ENCODE measurements around the gene KBTBD7.

Gene KBTBD7

GRCh38 chr13:41188584-41188983 lies 5.8 kb downstream of the KBTBD7 start:
- no peaks in the 10 kb centered on the region for H3K4me1 ChIP-seq (ENCODE audit: control insufficient read depth, insufficient read depth, low read length)
- CTCF ChIA-PET, result no interaction called here
- POLR2A ChIA-PET, result no interaction called here
- peaks cover 0 to 9% of the 10 kb centered on the region in 2 experiments; a peak in 1 of 3 replicates for H3K36me3 ChIP-seq (ENCODE audit: control insufficient read depth in 2 of 2, insufficient read depth in 1 of 2, low read length in 2 of 2)
- no peak overlapping the region for H3K27ac ChIP-seq (ENCODE audit: extremely low read depth, low read depth, low read length)
- no peaks in the 10 kb centered on the region for H3K9me3 ChIP-seq (ENCODE audit: control insufficient read depth, insufficient read depth, low read depth, low read length)
- TF ChIP-seq ZNF792 (tag by site-specific recombination; IDR thresholded peaks at IDR 0.05) (no peak), ZBTB7A (tag by site-specific recombination; IDR thresholded peaks at IDR 0.05; ENCODE audit: low read depth) (no peak), ZNF391 (tag by site-specific recombination; IDR thresholded peaks at IDR 0.05; ENCODE audit: borderline replicate concordance, low read depth) (no peak), PRDM2 (tag by site-specific recombination; IDR thresholded peaks at IDR 0.05; ENCODE audit: borderline replicate concordance) (no peak), ZNF140 (tag by site-specific recombination; IDR thresholded peaks at IDR 0.05) (no peak), ZNF433 (tag by site-specific recombination; IDR thresholded peaks at IDR 0.05; ENCODE audit: low read depth) (no peak), KLF9 (tag by site-specific recombination; IDR thresholded peaks at IDR 0.05; ENCODE audit: low read depth) (no peak), CTCF (tag by site-specific recombination; IDR thresholded peaks at IDR 0.05) (no peak), ZNF837 (tag by site-specific recombination; IDR thresholded peaks at IDR 0.05) (no peak), ATF2 (tag by site-specific recombination; IDR thresholded peaks at IDR 0.05; ENCODE audit: low read depth) (no peak), ZNF701 (tag by site-specific recombination; IDR thresholded peaks at IDR 0.05) (no peak), ZNF664 (tag by site-specific recombination; IDR thresholded peaks at IDR 0.05) (no peak), ZNF596 (tag by site-specific recombination; IDR thresholded peaks at IDR 0.05) (no peak)
- no peak overlapping the region for H3K4me3 ChIP-seq (ENCODE audit: low read depth, low read length)

GRCh38 chr13:41186481-41186880 lies 7.9 kb downstream of the KBTBD7 start:
- H3K4me3 ChIP-seq (ENCODE audit: low read depth, low read length), result no peak overlapping the region
- no peaks in the 10 kb centered on the region for H3K9me3 ChIP-seq (ENCODE audit: control insufficient read depth, insufficient read depth, low read depth, low read length)
- H3K27ac ChIP-seq (ENCODE audit: extremely low read depth, low read depth, low read length), result no peak overlapping the region
- ChIA-PET CTCF (no interaction called here), POLR2A (no interaction called here)
- H3K4me1 ChIP-seq (ENCODE audit: control insufficient read depth, insufficient read depth, low read length), result no peaks in the 10 kb centered on the region
- no peaks in the 10 kb centered on the region for H3K36me3 ChIP-seq (ENCODE audit: control insufficient read depth in 2 of 2, insufficient read depth in 1 of 2, low read length in 2 of 2)
- no peak for TF ChIP-seq ZNF792 (tag by site-specific recombination; IDR thresholded peaks at IDR 0.05)
- TF ChIP-seq ZNF791 (tag by site-specific recombination; IDR thresholded peaks at IDR 0.05), result no peak
- TF ChIP-seq ZBTB11 (tag by site-specific recombination; conservative IDR thresholded peaks at IDR 0.05; ENCODE audit: low read depth), result no peak
- TF ChIP-seq ZNF248 (tag by site-specific recombination; IDR thresholded peaks at IDR 0.05), result no peak
- TF ChIP-seq ZNF366 (tag by site-specific recombination; conservative IDR thresholded peaks at IDR 0.05), result no peak
- TF ChIP-seq ZNF214 (tag by site-specific recombination; IDR thresholded peaks at IDR 0.05; ENCODE audit: borderline replicate concordance), result no peak
- no peak for TF ChIP-seq ZNF26 (tag by site-specific recombination; IDR thresholded peaks at IDR 0.05)
- no peak for TF ChIP-seq ZNF561 (tag by site-specific recombination; IDR thresholded peaks at IDR 0.05; ENCODE audit: borderline replicate concordance)
- no peak for TF ChIP-seq ZNF391 (tag by site-specific recombination; IDR thresholded peaks at IDR 0.05; ENCODE audit: borderline replicate concordance, low read depth)
- TF ChIP-seq OVOL3 (tag by site-specific recombination; IDR thresholded peaks at IDR 0.05), result no peak
- TF ChIP-seq ZNF223 (tag by site-specific recombination; IDR thresholded peaks at IDR 0.05), result no peak

All from HEK293 (cell line).